Mucosa of descending colon (tissue), 3 donors: Measurements from ENCODE around the gene NTM. TPM values are rescaled to one million over a fixed set of nuclear protein-coding genes. Genes with fewer than 3 reads are reported as not detected.

Experiments used
- ATAC-seq: fragments of 200-7000 bp; cut with Tn5 transposase; one replicate; pipeline ENCODE4 v1.9.1; 2020; ENCODE audit warnings: mild to moderate bottlenecking, moderate library complexity
- DNase-seq, 3 donors: peaks; one replicate each; pipeline ENCODE4 v3.0.0-alpha.2; 2020
- H3K36me3 ChIP-seq: fragments of 200-600 bp; one replicate; pipeline ENCODE4 v1.8.0; 2021; ENCODE audit warnings: low read depth, mild to moderate bottlenecking
- H3K4me1 ChIP-seq: fragments of 200-600 bp; one replicate; pipeline ENCODE4 v1.8.0; 2021; ENCODE audit warnings: low read depth, mild to moderate bottlenecking
- H3K4me3 ChIP-seq: fragments of 200-600 bp; one replicate; pipeline ENCODE4 v1.8.0; 2021; ENCODE audit warnings: mild to moderate bottlenecking
- H3K9me3 ChIP-seq: fragments of 200-600 bp; one replicate; pipeline ENCODE4 v1.8.0; 2021; ENCODE audit warnings: mild to moderate bottlenecking
- intact Hi-C, 2 donors: fragments of 100-400 bp; cut with DNase I in 1 of 2; cut with micrococcal nuclease in 1 of 2; formaldehyde crosslinking; loops; one replicate each; pipeline versions ENCODE4 v1.11.0 to v1.11.1; 2022; cut with DNase I, micrococcal nuclease
- total RNA-seq, 3 donors: library from RNA; stranded (reverse); fragmentation: NEBNext Ultra II Directional in 2 of 3; extraction: Animal tissue kit (Norgen Biotek cat#: 25700) in 2 of 3; gene quantifications; one replicate each; pipeline versions ENCODE4 v1.2.1 to v1.2.4, GENCODE V29; 2021 to 2023
- TF ChIP-seq, protein P1 (sequence below): fragments of 200-600 bp; IDR thresholded peaks from one replicate; pipeline ENCODE4 v1.8.0; 2022; ENCODE audit warnings: antibody characterized with exemption, mild to moderate bottlenecking
- donor health status: DM: no; HTN: no; CAD: no; lungs with moderate emphysema.
- donor health status: DM: no; HTN: no; CAD: no.
- donor health status: DM: no; HTN: yes; CAD: no.

NTM gene
- total RNA-seq, 3 donors from 2014 or later = 0.64 to 7.7 (median 1.2) TPM

DNA sequence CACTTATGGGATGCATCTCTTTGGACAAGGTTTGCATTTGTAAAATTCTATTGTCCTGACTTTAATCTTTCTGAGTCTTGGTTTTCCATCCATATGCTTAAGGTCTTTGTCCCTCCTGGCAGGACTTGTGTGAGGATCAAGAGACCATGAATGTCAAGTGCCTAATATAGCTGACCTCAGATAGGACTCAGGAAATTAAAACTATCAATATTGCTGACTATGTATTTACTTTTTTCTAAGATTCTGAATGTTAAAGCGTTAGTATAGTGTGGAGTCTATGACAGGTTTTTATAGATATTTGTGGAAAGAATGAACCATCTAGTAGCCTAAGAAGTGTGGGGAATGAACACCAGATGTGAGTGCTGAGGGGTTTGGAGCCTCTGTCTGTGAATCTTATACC lies 637.8 kb downstream of the NTM start:
- intact Hi-C loops = no loop called here
- TF ChIP-seq, protein P1, sequence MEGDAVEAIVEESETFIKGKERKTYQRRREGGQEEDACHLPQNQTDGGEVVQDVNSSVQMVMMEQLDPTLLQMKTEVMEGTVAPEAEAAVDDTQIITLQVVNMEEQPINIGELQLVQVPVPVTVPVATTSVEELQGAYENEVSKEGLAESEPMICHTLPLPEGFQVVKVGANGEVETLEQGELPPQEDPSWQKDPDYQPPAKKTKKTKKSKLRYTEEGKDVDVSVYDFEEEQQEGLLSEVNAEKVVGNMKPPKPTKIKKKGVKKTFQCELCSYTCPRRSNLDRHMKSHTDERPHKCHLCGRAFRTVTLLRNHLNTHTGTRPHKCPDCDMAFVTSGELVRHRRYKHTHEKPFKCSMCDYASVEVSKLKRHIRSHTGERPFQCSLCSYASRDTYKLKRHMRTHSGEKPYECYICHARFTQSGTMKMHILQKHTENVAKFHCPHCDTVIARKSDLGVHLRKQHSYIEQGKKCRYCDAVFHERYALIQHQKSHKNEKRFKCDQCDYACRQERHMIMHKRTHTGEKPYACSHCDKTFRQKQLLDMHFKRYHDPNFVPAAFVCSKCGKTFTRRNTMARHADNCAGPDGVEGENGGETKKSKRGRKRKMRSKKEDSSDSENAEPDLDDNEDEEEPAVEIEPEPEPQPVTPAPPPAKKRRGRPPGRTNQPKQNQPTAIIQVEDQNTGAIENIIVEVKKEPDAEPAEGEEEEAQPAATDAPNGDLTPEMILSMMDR = no peak
- H3K4me3 ChIP-seq = no peak overlapping the region
- no peaks in the 10 kb centered on the region for H3K4me1 ChIP-seq
- ATAC-seq (no peak), DNase-seq (no peak)
- H3K36me3 ChIP-seq = no peaks in the 10 kb centered on the region
- no peaks in the 10 kb centered on the region for H3K9me3 ChIP-seq

DNA sequence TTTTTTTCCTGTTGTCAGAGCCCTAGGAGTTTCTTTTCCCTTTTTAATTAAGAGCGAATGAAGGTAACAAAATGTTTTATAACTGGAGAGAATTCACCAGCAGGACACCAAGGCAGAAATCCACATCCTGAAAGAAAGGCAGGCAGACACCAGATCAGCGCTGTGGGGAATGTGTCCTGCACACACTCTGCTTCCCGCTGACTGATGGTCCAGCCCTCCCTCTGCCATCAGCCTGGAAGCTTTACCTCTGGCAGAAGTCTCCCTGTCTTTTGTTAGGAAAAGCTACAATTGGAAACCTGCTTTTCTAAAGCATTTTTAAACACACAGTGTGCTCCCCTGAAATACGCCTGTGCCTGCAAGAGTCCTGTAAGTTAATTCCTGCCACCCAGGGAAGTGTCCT lies 638.5 kb downstream of the NTM start:
- intact Hi-C loops = no loop called here
- Histone ChIP-seq H3K4me3 (no peak overlapping the region), H3K4me1 (no peaks in the 10 kb centered on the region), H3K9me3 (no peaks in the 10 kb centered on the region), H3K36me3 (no peaks in the 10 kb centered on the region)
- no peak for DNase-seq
- ATAC-seq = no peak
- TF ChIP-seq, protein P1 = no peak

DNA sequence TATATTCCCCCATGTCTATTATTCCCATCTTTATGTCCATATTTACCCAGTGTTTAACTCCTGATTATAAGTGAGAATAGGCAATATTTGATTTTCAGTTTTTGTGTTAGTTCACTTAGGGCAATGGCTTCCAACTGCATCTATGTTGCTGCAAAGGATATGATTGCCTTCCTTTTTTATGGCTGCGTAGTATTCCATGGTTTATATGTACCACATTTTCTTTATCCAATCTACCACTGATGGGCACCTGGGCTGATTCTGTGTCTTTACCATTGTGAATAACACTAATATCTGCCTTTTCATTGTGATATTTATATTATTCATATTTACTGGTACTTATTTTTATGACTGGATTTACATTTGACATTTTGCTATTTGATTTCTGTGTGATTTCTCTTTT lies 649.6 kb downstream of the NTM start:
- H3K4me3 ChIP-seq = no peak overlapping the region

DNA sequence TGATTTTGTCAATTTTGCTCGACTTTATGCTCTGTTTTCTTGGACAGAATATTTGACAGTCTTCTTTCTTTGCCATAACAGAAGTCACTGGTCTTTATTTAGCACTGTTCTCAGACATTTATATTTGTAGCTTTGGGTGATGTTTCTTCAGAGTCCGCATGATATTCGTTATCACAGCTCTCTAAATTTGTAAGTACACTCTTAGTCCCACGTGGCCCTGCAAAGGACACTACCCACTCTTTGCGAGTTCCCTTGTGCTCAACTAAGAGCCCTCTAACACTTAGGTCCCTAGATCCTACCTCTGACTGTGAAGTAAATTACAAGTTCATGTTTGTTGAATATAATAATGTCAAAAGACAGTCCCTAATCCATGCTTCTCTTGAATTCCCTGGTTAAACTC lies 651.9 kb downstream of the NTM start:
- TF ChIP-seq, protein P1 = no peak
- intact Hi-C loops = no loop called here
- Histone ChIP-seq H3K4me1 (no peaks in the 10 kb centered on the region), H3K36me3 (no peaks in the 10 kb centered on the region), H3K4me3 (no peak overlapping the region), H3K9me3 (no peaks in the 10 kb centered on the region)
- no peak for ATAC-seq
- no peak for DNase-seq

More for the DNA sequence above, 649.6 kb downstream of the NTM start:
- ATAC-seq = no peak
- TF ChIP-seq, protein P1 = no peak
- Histone ChIP-seq H3K9me3 (no peaks in the 10 kb centered on the region), H3K4me1 (no peaks in the 10 kb centered on the region), H3K36me3 (no peaks in the 10 kb centered on the region)
- intact Hi-C loops = no loop called here
- no peak for DNase-seq

DNA sequence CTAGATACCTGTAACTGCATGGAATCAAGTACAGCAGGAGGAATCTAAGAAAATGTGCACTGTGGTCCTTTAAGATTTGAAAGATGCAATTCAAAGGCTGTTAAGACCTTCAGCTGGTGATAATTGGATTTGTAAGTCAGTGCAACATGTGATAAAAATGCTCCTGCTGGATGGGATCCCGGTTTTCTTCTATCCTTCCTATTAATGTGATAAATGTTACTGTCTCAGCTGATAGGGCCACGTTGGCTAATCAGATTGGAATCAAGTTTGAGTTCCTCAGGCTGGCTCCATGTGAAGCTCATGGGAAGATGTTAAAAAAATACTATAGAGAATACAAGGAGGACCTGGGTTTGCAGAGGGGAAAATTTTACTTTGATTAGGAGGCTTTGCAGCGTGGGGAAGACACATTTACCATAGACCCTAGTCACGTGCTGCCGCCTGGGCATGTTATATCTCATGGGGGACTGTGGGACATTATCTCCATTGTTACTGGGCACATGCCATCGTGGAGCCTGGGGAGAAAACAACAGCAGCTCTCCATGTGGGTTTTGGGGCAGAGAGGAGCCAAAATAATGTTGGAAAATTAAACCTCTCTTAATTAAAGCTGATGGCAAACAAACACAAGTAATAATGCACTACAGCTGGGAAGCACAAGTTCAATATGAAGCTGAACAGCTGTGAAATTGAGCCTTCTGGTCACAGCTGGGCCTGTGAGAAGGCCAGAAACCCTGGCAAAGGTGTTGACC lies 652.5 kb downstream of the NTM start:
- intact Hi-C loops = no loop called here
- Histone ChIP-seq H3K36me3 (no peaks in the 10 kb centered on the region), H3K9me3 (no peaks in the 10 kb centered on the region), H3K4me3 (no peak overlapping the region), H3K4me1 (no peaks in the 10 kb centered on the region)
- ATAC-seq (no peak), DNase-seq (no peak)
- TF ChIP-seq, protein P1 = no peak
